ENCODE results near the gene ZNF580.

DNA sequence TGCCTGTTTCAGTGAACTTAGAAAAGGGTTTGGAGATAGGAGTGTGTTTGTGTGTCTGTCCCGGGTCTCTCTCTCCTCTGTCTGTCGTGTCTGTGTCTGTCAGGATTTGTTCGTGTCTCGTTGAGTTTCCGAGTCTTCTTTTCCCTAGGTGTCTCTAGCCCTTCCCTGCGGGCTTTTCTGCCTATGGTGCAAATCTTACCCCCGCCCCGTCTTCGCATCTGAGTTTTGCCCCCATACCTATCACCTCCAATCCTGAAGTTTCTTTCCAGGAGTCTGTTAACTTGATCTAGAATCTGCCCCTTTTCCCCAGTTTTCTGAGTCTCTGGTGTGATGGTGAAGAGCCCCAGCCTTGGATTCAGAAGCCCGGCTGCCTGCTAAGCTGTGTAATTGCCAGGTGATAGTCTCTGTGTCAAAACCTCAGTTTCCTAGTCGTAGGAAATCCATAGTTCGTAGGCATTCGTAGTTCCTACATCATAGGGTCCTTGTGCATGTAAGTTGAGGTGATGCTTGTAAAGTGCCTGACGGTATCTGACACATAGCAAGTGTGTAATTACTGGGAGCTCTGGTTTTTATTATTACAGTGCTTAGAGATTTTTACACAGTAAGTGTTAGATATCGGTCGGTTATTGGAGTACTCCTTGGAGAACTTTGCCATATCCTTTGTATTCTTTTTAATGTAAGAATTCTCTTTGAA is 35.0 kb downstream of the ZNF580 start:
- TF ChIP-seq, protein P1, sequence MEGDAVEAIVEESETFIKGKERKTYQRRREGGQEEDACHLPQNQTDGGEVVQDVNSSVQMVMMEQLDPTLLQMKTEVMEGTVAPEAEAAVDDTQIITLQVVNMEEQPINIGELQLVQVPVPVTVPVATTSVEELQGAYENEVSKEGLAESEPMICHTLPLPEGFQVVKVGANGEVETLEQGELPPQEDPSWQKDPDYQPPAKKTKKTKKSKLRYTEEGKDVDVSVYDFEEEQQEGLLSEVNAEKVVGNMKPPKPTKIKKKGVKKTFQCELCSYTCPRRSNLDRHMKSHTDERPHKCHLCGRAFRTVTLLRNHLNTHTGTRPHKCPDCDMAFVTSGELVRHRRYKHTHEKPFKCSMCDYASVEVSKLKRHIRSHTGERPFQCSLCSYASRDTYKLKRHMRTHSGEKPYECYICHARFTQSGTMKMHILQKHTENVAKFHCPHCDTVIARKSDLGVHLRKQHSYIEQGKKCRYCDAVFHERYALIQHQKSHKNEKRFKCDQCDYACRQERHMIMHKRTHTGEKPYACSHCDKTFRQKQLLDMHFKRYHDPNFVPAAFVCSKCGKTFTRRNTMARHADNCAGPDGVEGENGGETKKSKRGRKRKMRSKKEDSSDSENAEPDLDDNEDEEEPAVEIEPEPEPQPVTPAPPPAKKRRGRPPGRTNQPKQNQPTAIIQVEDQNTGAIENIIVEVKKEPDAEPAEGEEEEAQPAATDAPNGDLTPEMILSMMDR (IDR thresholded peaks at IDR 0.05; ENCODE audit: low read length) = no peak
- no peak for TF ChIP-seq EZH2 (IDR thresholded peaks at IDR 0.05; ENCODE audit: borderline replicate concordance, low read length)
